HG03066 (cell line): ENCODE measurements around the gene MAS1.
"Not testable (repeated sequence)": the region's sequence is repeated elsewhere in the genome, so short reads cannot be mapped to it uniquely, and the experiment has no call there.

ENCODE experiments used
- ATAC-seq: cut with Tn5 transposase; IDR thresholded peaks from one replicate; pipeline ENCODE4 v1.9.1; 2021; ENCODE audit warnings: low read depth; ENCODE audit not compliant: unreplicated experiment

Gene MAS1

GRCh38 chr6:159890792-159891191, at the start of gene MAS1:
Gene MAS1, plus strand, starts transcription at chr6:159890988. Its CDS starts 15,968 bp downstream, at chr6:159906956.
- ATAC-seq = no peak

GRCh38 chr6:159842035-159842434, 48.8 kb upstream of the MAS1 start:
- ATAC-seq = no peak

GRCh38 chr6:159844737-159845645, 45.8 kb upstream of the MAS1 start:
- no peak for ATAC-seq

- not testable (repeated sequence) for ATAC-seq
Observed at GRCh38 chr6:159848552-159848951, 42.2 kb upstream of the MAS1 start.

GRCh38 chr6:159849851-159850250, 40.9 kb upstream of the MAS1 start:
- ATAC-seq = not testable (repeated sequence)

GRCh38 chr6:159852877-159853276, 37.9 kb upstream of the MAS1 start:
- no peak for ATAC-seq

GRCh38 chr6:159853754-159854153, 37.0 kb upstream of the MAS1 start:
- ATAC-seq = no peak

- no peak for ATAC-seq
Observed at GRCh38 chr6:159854959-159855358, 35.8 kb upstream of the MAS1 start.

GRCh38 chr6:159858259-159858658, 32.5 kb upstream of the MAS1 start:
- no peak for ATAC-seq

GRCh38 chr6:159860482-159860881, 30.3 kb upstream of the MAS1 start:
- ATAC-seq = no peak

GRCh38 chr6:159862103-159862502, 28.7 kb upstream of the MAS1 start:
- ATAC-seq = no peak

GRCh38 chr6:159863341-159863740, 27.4 kb upstream of the MAS1 start:
- not testable (repeated sequence) for ATAC-seq

- no peak for ATAC-seq
Observed at GRCh38 chr6:159865226-159865920, 25.4 kb upstream of the MAS1 start.

- no peak for ATAC-seq
Observed at GRCh38 chr6:159866286-159867247, 24.2 kb upstream of the MAS1 start.

- no peak for ATAC-seq
Observed at GRCh38 chr6:159871241-159871640, 19.5 kb upstream of the MAS1 start.

GRCh38 chr6:159871906-159872305, 18.9 kb upstream of the MAS1 start:
- no peak for ATAC-seq

GRCh38 chr6:159874435-159874834, 16.4 kb upstream of the MAS1 start:
- ATAC-seq = no peak

- no peak for ATAC-seq
Observed at GRCh38 chr6:159875194-159875593, 15.6 kb upstream of the MAS1 start.

- no peak for ATAC-seq
Observed at GRCh38 chr6:159876242-159876641, 14.5 kb upstream of the MAS1 start.

- no peak for ATAC-seq
Observed at GRCh38 chr6:159877256-159877808, 13.5 kb upstream of the MAS1 start.
